Activated T-cell treated with anti-CD3 and anti-CD28 coated beads, Interleukin-2, amount 50 U/mL, for 4 hours (primary cell): Measurements from ENCODE around the gene YIPF2. TPM values are rescaled to one million over a fixed set of nuclear protein-coding genes. Genes with fewer than 3 reads are reported as not detected.
"Not testable (repeated sequence)": the region's sequence is repeated elsewhere in the genome, so short reads cannot be mapped to it uniquely, and the experiment has no call there.

ENCODE experiments used
- ATAC-seq, 2 donors: fragments of 200-7000 bp; cut with Tn5 transposase; one replicate each; pipeline ENCODE4 v1.10.0; 2021
- DNase-seq: peaks from one replicate; pipeline ENCODE4 v3.0.0-alpha.2; 2020
- H3K27me3 Mint-ChIP-seq: one replicate; pipeline ENCODE4 v1.8.0; 2021; ENCODE audit warnings: low read depth, mixed read lengths
- H3K36me3 Mint-ChIP-seq: one replicate; pipeline ENCODE4 v1.8.0; 2022; ENCODE audit warnings: mixed read lengths; ENCODE audit not compliant: insufficient read depth
- H3K4me1 Mint-ChIP-seq: one replicate; pipeline ENCODE4 v1.8.0; 2021; ENCODE audit warnings: low read depth, mixed read lengths
- H3K4me3 Mint-ChIP-seq: one replicate; pipeline ENCODE4 v1.8.0; 2021; ENCODE audit warnings: mild to moderate bottlenecking, moderate library complexity, mixed read lengths
- H3K9me3 Mint-ChIP-seq: one replicate; pipeline ENCODE4 v1.8.0; 2021; ENCODE audit warnings: mixed read lengths
- total RNA-seq, 3 donors: library from RNA; stranded (reverse); gene quantifications; one replicate each; pipeline ENCODE4 v1.2.1, GENCODE V29; 2021

The YIPF2 gene
- total RNA-seq, 3 donors from 2014 or later, result 37.4 to 50.9 (median 47.5) TPM

GRCh38 chr19:10960314-10961072 is 32.1 kb upstream of the YIPF2 start, which contains the start of gene SMARCA4:
Gene SMARCA4 (plus strand): TSS chr19:10961030. CDS start chr19:10984152, 23,122 bp downstream.
- Mint-ChIP-seq H3K9me3 (no peaks in the 10 kb centered on the region), H3K4me1 (peaks cover 37% of the 10 kb centered on the region), H3K4me3 (peak within 1 kb of the TSS; percentile 94), H3K27me3 (no peaks in the 10 kb centered on the region), H3K36me3 (no peaks in the 10 kb centered on the region)
- DNase-seq (peak; percentile 98), ATAC-seq (peak; percentile 77 to 82)

DNA sequence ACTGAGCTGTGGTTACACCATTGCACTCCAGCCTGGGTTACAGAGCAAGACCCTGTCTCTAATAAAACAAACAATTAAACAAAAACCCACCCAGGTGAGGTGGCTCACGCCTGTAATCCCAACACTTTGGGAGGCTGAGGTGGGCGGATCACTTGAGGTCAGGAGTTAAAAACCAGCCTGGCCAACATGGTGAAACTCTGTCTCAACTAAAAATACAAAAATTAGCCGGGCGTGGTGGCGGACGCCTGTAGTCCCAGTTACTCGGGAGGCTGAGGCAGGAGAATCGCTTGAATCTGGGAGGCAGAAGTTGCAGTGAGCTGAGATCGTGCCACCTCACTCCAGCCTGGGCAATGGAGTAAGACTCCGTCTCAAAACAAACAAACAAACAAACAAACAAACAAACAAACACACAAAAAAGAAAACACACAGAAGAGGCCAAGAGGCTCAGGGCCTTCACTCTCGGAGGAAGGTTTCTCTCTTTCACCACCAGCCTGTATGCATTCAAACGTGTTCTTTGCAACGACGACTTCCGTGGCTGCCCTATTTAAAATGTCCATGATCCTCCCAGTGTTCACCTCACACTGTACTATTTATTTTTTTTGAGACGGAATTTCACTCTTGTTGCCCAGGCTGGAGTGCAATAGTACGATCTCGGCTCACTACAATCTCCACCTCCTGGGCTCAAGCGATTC is 31.0 kb upstream of the YIPF2 start:
- DNase-seq, ATAC-seq, H3K36me3 Mint-ChIP-seq, H3K27me3 Mint-ChIP-seq, H3K9me3 Mint-ChIP-seq: not testable (repeated sequence)
- H3K4me3 Mint-ChIP-seq, result peak overlapping the region; percentile 85
- peaks cover 29% of the 10 kb centered on the region for H3K4me1 Mint-ChIP-seq

DNA sequence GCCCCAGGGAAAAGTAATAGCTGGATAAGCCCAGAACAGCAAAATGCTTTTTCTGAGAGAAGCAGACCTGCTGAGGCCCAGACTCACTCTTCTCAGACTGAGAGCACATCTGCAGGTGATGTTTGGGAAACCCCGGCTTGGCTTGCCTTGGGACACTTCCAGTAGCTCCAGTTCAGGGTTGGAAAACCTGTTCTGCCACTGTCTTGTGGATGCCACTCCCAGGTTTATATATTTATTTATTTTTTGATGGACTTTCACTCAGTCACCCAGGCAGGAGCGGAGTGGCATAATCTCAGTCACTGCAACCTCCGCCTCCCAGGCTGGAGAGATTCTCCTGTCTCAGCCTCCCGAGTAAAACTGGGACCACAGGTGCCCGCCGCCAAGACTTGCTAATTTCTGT is 24.4 kb upstream of the YIPF2 start:
- Mint-ChIP-seq H3K27me3 (no peaks in the 10 kb centered on the region), H3K4me3 (no peak overlapping the region), H3K9me3 (no peaks in the 10 kb centered on the region), H3K4me1 (no peaks in the 10 kb centered on the region), H3K36me3 (no peaks in the 10 kb centered on the region)
- DNase-seq, result no peak
- ATAC-seq, result no peak

DNA sequence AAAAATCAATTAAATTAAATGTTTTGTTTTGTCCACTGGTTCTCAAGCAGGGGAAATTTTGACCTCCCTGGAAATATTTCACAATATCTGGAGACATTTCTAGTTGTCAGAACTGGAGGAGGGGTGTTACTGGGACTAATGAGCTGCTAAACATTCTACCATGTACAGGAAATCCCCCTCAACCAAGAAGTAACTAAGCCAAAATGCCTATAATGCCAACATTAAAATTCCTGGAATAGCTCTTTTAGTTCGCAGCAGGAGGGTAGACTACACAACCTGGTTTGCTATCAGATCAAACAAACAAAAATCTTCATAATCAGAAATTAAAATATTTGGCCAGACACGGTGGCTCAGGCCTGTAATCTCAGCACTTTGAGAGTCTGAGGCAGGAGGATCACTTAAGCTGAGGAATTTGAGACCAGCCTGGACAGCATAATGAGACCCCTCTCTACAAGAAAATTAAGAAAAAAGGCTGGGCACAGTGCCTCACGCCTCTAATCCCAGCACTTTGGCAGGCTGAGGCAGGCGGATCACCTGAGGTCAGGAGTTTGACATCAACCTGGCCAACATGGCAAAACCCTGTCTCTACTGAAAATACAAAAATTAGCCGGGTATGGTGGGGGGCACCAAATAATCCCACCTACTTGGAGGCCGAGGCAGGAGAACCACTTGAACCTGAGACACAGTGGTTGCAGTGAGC is 18.7 kb upstream of the YIPF2 start:
- Mint-ChIP-seq H3K36me3 (no peaks in the 10 kb centered on the region), H3K4me1 (peaks cover 3% of the 10 kb centered on the region), H3K4me3 (no peak overlapping the region), H3K27me3 (no peaks in the 10 kb centered on the region), H3K9me3 (no peaks in the 10 kb centered on the region)
- no peak for DNase-seq
- ATAC-seq, result no peak

DNA sequence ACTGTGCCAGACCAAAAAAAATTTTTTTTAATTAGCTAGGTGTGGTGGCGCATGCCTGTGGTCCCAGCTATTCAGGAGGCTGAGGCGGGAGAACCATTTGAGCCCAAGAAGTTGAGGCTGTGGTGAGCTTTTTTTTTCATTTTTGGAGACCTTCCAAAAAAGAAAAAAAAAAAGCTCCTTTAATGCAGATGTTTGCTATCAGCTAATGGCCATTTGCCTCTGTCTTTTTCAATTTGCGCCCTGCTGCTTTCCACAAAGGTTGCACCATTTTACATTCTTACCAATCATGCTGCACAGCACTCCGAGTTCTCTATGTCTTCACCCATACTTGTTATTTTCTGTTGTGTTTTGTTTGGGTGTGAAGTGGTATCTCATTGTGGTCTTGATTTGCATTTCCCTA is 16.8 kb upstream of the YIPF2 start:
- Mint-ChIP-seq H3K36me3 (no peaks in the 10 kb centered on the region), H3K4me3 (no peak overlapping the region), H3K9me3 (no peaks in the 10 kb centered on the region), H3K4me1 (peaks cover 6% of the 10 kb centered on the region), H3K27me3 (no peaks in the 10 kb centered on the region)
- no peak for ATAC-seq
- no peak for DNase-seq

DNA sequence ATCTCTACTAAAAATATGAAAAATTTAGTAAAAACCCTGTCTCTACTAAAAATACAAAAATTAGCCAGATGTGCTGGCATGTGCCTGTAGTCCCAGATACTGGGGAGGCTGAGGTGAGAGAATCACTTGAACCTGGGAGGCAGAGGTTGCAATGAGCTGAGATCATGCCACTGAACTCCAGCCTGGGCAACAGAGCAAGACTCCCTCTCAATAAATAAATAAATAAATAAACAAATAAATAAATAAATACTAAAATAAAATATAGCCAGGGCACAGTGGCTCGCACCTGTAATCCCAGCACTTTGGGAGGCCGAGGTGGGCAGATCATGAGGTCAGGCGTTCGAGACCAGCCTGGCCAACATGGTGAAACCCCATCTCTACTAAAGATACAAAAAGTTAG is 15.0 kb upstream of the YIPF2 start:
- DNase-seq, ATAC-seq, H3K9me3 Mint-ChIP-seq, H3K4me3 Mint-ChIP-seq, H3K36me3 Mint-ChIP-seq, H3K4me1 Mint-ChIP-seq, H3K27me3 Mint-ChIP-seq: not testable (repeated sequence)

DNA sequence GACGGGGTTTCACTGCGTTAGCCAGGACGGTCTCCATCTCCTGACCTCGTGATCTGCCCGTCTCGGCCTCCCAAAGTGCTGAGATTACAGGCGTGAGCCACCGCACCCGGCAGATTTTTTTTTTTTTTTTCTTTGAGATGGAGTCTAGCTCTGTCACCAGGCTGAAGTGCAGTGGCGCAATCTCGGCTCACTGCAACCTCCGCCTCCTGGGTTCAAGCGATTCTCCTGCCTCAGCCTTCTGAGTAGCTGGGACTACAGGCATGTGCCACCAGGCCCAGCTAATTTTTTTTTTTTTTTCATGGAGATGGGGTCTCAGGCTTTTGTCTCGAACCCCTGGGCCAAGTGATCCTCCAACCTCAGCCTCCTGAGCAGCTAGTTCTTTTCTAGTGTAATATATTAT is 13.2 kb upstream of the YIPF2 start:
- H3K27me3 Mint-ChIP-seq, ATAC-seq, H3K4me1 Mint-ChIP-seq, H3K4me3 Mint-ChIP-seq, H3K9me3 Mint-ChIP-seq, H3K36me3 Mint-ChIP-seq, DNase-seq: not testable (repeated sequence)

DNA sequence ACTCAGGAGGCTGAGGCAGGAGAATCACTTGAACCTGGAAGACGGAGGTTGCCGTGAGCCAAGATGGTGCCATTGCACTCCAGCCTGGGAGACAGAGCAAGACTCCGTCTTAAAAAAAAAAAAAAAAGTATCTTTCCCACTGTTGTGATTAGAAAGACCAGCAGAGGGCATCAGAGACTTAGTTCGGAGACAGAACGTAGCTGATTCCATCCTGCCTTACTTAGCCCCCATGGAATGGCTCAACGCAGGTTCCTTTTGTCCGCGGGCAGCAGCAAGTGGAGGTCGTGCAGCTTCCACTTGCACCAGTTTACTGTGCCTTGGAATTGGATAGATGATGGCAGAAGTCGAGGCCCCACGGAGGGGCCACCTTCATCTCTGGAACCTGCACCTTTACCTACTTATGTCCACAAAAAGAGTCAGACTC is 8.2 kb upstream of the YIPF2 start:
- Mint-ChIP-seq H3K4me3 (no peak overlapping the region), H3K4me1 (peaks cover 6% of the 10 kb centered on the region), H3K36me3 (peaks cover 2% of the 10 kb centered on the region), H3K9me3 (no peaks in the 10 kb centered on the region), H3K27me3 (no peaks in the 10 kb centered on the region)
- DNase-seq (no peak), ATAC-seq (peak; percentile 73 to 89)

DNA sequence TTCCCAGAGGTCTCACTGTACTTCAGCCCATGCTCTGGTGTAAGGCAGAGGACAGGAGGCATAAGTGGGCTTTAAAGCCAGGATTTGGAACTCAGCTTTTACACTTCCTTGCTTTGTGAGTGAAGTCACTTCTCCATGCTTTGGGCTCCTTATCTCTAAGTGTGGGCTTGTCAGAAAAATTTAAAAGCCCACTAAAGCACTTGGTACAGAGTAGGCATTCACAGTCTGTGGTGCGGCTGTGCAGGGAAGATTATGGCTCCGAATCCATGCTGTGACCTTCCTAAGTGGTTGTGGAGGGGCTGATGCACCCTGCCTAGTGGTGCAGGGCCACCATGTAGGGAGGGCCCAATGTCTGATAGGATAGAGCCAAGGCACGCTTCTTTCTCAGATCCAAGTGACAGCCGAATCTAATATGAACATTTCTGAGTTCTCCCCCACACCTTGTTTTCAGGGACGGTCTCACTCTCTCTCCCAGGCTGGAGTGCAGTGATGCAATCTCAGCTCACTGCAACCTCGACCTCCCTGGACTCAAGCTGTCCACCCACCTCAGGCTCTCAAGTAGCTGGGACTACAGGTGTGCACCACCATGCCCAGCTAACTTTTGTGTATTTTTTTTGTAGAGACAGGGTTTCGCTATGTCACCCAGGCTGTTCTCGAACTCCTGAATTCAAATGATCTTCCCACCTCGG is 7.1 kb upstream of the YIPF2 start:
- Mint-ChIP-seq H3K9me3 (no peaks in the 10 kb centered on the region), H3K36me3 (peaks cover 2% of the 10 kb centered on the region), H3K27me3 (no peaks in the 10 kb centered on the region), H3K4me3 (no peak overlapping the region), H3K4me1 (peaks cover 9% of the 10 kb centered on the region)
- DNase-seq (no peak), ATAC-seq (no peak)

DNA sequence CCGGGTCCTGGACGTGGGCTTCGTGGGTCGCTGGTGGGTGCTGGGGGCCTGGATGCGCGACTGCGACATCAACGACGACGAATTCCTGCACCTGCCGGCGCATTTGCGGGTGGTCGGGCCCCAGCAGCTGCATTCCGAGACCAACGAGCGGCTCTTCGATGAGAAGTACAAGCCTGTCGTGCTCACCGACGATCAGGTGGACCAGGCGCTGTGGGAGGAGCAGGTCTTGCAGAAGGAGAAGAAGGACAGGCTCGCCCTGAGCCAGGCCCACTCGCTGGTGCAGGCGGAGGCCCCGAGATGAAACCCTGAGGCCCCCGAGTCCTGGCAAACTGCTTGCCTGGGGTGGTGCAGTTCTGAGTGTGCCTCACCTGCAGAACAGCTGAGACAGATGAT is 959 bp upstream of the YIPF2 start:
- DNase-seq, result no peak
- ATAC-seq, result no peak
- no peaks in the 10 kb centered on the region for H3K27me3 Mint-ChIP-seq
- H3K36me3 Mint-ChIP-seq, result peaks cover 7% of the 10 kb centered on the region
- H3K4me1 Mint-ChIP-seq, result peaks cover 19% of the 10 kb centered on the region
- H3K9me3 Mint-ChIP-seq, result no peaks in the 10 kb centered on the region
- H3K4me3 Mint-ChIP-seq, result peak overlapping the region; percentile 92

DNA sequence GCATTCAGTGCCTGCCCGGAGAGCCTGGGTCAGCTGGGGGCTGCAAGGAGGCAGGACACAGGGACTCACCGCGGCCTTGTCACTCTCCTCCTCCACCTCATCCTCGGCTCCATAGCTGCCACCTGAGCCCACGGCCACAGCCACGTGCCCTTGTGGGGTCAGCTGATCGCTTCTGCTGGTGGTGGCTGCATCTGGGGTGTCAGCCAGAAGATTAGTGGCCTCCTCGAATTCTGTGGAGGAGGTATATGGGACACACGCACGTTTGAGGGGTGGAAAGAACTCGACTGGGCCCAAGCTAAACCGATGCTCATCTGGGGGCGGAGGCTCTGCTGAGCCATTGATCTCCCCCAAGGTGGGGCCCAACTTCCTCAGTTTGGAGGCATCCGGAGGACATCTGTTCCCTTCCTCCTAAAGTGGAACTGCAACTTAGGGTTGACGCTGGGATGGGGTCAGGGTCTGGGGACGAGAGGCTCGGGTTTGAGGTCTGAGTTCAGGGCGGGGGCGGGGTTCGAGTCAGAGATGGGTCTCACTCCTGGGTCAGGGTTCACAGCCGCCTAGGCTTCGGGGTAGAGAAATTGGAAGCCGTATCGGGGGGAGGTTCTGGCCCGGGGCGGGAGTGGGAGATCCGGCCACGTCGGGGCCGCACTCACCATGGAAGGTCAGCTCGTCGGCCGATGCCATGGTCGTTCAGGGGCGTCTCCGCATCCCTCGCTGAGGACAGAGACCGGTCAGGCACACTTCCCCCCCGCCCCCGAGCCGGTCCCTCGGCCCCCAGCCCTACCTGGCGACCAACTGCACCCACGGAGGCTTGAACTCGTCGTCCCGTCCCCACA is 493 bp downstream of the YIPF2 start:
- H3K27me3 Mint-ChIP-seq, result no peaks in the 10 kb centered on the region
- H3K9me3 Mint-ChIP-seq, result no peaks in the 10 kb centered on the region
- H3K4me3 Mint-ChIP-seq, result peak overlapping the region; percentile 92
- ATAC-seq, result peak; percentile 1 to 13
- H3K4me1 Mint-ChIP-seq, result peaks cover 19% of the 10 kb centered on the region
- DNase-seq, result no peak
- H3K36me3 Mint-ChIP-seq, result peaks cover 11% of the 10 kb centered on the region

GRCh38 chr19:10924597-10924996 is 3.8 kb downstream of the YIPF2 start:
- Mint-ChIP-seq H3K4me1 (peaks cover 8% of the 10 kb centered on the region), H3K9me3 (no peaks in the 10 kb centered on the region), H3K27me3 (no peaks in the 10 kb centered on the region), H3K4me3 (no peak overlapping the region), H3K36me3 (peaks cover 18% of the 10 kb centered on the region)
- no peak for ATAC-seq
- DNase-seq, result no peak

DNA sequence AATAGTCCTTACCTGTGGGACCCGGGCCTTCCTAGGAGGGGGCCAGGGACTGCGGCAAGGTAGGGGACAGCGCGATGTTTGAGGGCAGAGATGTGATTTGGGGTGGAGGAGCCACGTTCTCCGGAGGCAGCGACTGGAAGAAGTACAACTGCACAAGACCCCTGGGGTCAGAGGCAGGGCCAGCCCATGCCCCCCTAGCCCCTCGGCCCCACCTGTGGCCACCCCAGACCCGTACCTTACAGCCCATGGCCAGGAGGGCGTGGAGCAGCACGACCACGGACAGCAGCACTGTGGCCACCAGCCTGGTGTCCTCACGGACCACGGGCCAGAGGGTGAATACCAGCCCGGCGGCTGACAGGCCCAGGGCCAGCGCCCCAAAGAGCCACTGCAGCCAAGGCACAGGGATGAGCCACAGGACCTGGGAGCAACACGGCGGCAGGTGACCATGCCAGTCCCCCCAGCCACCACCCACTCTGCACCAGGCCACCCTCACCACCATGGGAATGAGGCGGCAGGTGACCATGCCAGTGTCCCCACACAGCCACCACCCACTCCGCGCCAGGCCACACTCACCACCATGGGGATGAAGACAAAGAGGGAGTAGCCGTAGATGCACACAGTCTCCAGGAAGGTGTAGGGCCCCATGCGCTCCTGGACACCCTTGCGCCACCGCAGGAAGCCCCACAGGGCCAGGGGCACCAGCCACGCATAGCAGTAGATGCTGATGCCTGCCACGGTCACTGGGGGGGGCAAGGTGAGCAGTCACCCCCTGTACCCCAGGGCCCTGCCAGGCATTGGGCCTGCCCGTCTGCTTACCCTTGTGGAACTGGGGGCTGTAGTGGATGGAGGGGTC is 5.0 kb downstream of the YIPF2 start:
- no peak overlapping the region for H3K4me3 Mint-ChIP-seq
- peaks cover 4% of the 10 kb centered on the region for H3K4me1 Mint-ChIP-seq
- no peaks in the 10 kb centered on the region for H3K9me3 Mint-ChIP-seq
- DNase-seq (no peak), ATAC-seq (no peak)
- H3K36me3 Mint-ChIP-seq, result peaks cover 23% of the 10 kb centered on the region
- no peaks in the 10 kb centered on the region for H3K27me3 Mint-ChIP-seq
